Endothelial cell (in vitro differentiated cells): Measurements from ENCODE around the gene GRAMD1B. TPM values are rescaled to one million over a fixed set of nuclear protein-coding genes. Genes with fewer than 3 reads are reported as not detected.

ENCODE experiments used
- DNase-seq: peaks from one replicate; pipeline ENCODE4 v3.0.0; 2021; ENCODE audit warnings: low spot score
- H3K27ac Mint-ChIP-seq: one replicate; pipeline ENCODE4 v1.8.0; 2021; ENCODE audit warnings: mixed read lengths, inconsistent platforms; ENCODE audit not compliant: unreplicated experiment
- H3K27me3 Mint-ChIP-seq: one replicate; pipeline ENCODE4 v1.8.0; 2021; ENCODE audit warnings: mild to moderate bottlenecking, moderate library complexity, mixed read lengths, inconsistent platforms; ENCODE audit not compliant: unreplicated experiment
- H3K36me3 Mint-ChIP-seq: one replicate; pipeline ENCODE4 v1.8.0; 2021; ENCODE audit warnings: mild to moderate bottlenecking, low read depth, mixed read lengths, inconsistent platforms; ENCODE audit not compliant: unreplicated experiment
- H3K4me1 Mint-ChIP-seq: one replicate; pipeline ENCODE4 v1.8.0; 2021; ENCODE audit warnings: mild to moderate bottlenecking, mixed read lengths, inconsistent platforms; ENCODE audit not compliant: unreplicated experiment
- H3K4me3 Mint-ChIP-seq: one replicate; pipeline ENCODE4 v1.8.0; 2021; ENCODE audit warnings: mild to moderate bottlenecking, mixed read lengths, inconsistent platforms; ENCODE audit not compliant: unreplicated experiment
- H3K9me3 Mint-ChIP-seq: one replicate; pipeline ENCODE4 v1.8.0; 2021; ENCODE audit warnings: mixed read lengths, inconsistent platforms; ENCODE audit not compliant: unreplicated experiment
- total RNA-seq: library from RNA; stranded (reverse); fragmentation: NEBNext Ultra II Directional; extraction: Animal tissue kit (Norgen Biotek cat#: 25700); gene quantifications from one replicate; pipeline ENCODE4 v1.2.1, GENCODE V29; 2021; ENCODE audit not compliant: unreplicated experiment
- TF ChIP-seq, protein P1 (sequence below): fragments of 200-600 bp; sonication (generic); IDR thresholded peaks from one replicate; pipeline ENCODE4 v1.5.0; 2021; ENCODE audit warnings: antibody characterized with exemption; ENCODE audit not compliant: unreplicated experiment

Gene GRAMD1B
- total RNA-seq, 1 donor from 2014 or later: 49.6 TPM

DNA sequence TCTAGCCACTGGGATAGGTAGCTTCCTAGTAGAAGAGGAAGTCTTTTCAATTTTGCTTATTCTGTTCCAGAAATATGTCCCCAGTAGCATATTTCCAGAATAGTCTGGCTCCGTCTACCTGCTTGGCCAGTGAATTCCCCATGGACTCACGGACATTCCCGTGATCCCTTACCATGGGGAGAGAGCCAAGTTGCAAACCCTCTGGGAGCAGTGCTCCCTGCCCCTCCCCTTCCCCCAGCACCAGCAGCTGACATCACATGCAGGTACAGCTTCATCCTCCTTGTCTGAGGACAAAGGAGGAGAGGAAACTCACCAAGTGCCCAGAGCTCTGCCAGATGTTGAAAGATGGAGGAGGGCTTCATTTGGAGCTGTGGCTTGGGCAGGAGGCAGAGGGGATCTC, 61.2 kb downstream of the GRAMD1B start:
- Mint-ChIP-seq H3K4me1 (peaks cover 34% of the 10 kb centered on the region), H3K4me3 (no peak overlapping the region), H3K36me3 (no peaks in the 10 kb centered on the region), H3K27ac (no peak overlapping the region), H3K27me3 (peaks cover 2% of the 10 kb centered on the region), H3K9me3 (no peaks in the 10 kb centered on the region)
- TF ChIP-seq, protein P1, sequence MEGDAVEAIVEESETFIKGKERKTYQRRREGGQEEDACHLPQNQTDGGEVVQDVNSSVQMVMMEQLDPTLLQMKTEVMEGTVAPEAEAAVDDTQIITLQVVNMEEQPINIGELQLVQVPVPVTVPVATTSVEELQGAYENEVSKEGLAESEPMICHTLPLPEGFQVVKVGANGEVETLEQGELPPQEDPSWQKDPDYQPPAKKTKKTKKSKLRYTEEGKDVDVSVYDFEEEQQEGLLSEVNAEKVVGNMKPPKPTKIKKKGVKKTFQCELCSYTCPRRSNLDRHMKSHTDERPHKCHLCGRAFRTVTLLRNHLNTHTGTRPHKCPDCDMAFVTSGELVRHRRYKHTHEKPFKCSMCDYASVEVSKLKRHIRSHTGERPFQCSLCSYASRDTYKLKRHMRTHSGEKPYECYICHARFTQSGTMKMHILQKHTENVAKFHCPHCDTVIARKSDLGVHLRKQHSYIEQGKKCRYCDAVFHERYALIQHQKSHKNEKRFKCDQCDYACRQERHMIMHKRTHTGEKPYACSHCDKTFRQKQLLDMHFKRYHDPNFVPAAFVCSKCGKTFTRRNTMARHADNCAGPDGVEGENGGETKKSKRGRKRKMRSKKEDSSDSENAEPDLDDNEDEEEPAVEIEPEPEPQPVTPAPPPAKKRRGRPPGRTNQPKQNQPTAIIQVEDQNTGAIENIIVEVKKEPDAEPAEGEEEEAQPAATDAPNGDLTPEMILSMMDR: no peak
- DNase-seq: no peak

DNA sequence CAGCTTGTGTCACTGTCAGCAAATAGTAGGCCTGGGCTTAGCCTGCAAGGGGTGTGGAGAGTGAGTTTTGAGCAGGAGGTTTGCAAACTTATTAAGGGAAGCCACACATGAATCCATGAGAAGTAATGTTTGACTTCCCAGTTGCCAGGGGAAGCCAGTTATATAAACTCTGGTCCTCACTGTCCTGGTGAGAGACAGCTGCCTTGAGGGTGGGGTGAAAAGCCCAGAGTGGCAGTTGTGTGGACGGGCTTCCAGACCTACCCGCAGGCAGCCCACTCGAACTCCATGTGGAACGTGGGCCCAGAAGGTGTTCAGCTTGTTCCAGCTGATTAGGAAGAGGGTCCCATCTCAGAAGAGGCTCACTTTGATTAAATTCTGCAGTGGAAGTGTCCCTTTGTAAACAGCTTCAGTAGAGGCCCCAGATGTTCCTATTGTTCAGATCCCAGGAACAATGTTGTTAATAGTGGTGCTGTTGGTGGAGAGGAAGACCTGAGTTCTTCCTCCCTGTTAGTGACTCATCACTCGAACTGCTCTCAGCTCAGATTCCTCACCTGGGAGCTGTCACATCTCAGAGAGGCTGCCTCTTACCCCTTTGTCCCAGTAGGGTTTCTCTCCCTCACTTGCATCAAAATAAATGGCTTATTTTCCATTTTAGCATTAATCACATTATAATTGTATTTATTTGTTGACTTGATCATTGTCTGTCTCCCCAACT, 63.4 kb downstream of the GRAMD1B start:
- Mint-ChIP-seq H3K36me3 (no peaks in the 10 kb centered on the region), H3K27me3 (no peaks in the 10 kb centered on the region), H3K4me1 (peaks cover 34% of the 10 kb centered on the region), H3K4me3 (no peak overlapping the region), H3K27ac (peak overlapping the region; percentile 92), H3K9me3 (no peaks in the 10 kb centered on the region)
- TF ChIP-seq, protein P1: no peak
- no peak for DNase-seq

DNA sequence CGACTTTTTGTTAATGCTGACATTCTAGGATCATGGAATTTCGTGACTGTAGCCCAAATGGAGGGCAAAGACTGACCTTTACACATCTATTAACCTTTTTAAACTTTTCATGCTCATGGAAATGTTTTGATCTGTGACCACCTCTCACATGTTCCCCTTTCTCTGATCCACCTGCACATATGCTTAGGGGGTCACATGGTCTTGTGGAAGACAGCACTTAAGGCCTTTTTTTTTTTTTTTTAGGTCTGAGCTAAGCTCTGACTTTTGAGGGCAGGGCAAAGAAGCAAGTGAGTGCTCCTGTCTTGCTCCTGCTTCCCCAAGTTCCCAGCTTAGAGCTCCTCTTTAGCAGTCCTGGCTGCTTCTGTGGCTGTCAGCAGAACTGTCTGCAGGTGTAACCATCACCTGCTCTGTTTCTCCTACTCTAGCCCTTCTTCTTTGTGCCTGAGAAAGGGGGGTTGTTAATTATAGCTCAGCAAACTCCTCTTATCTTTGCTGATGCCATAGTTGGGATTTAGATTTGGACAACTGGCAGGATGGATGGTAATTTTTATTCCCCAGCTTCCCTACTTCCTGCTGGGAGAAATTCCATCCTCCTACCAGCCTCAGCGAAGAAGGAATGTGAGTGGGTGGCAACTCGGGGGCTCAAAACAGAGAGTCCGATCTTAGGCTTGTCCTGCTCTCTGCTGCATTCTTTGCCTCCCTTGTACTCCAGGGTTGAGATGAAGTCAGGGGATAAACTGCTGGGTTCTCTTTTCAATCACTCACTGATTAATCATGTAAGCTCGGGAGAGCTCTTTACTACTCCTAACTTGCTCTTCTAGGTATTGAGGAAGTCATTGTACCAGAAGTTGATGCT, 64.4 kb downstream of the GRAMD1B start:
- DNase-seq: no peak
- TF ChIP-seq, protein P1: no peak
- Mint-ChIP-seq H3K4me3 (no peak overlapping the region), H3K36me3 (no peaks in the 10 kb centered on the region), H3K9me3 (no peaks in the 10 kb centered on the region), H3K27ac (peak overlapping the region; percentile 57), H3K4me1 (peaks cover 34% of the 10 kb centered on the region), H3K27me3 (no peaks in the 10 kb centered on the region)

DNA sequence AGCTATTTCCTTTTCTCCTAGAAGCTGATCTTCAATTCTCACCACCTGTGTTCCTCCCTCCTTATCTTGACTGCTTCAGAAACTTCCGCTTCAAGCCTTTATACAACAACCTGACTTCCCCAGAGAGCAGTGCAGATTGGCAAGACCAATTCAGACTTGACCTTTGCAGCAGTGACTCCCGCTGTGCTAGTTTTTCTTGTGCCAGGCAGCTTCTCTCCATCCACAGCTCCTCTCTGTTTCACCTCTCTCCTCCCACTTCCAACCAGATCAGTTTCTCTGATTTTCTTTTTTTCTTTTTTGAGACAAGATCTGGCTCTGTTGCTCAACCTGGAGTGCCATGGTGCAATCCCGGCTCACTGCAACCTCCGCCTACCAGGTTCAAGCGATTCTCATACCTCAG, 74.3 kb downstream of the GRAMD1B start:
- Mint-ChIP-seq H3K36me3 (peaks cover 5% of the 10 kb centered on the region), H3K9me3 (no peaks in the 10 kb centered on the region), H3K27ac (peak overlapping the region; percentile 34), H3K27me3 (no peaks in the 10 kb centered on the region), H3K4me3 (no peak overlapping the region), H3K4me1 (peaks cover 49% of the 10 kb centered on the region)
- TF ChIP-seq, protein P1: no peak
- DNase-seq: no peak
